HG03565 (cell line): ENCODE data around the gene KCNE1.
"Not testable (repeated sequence)": the region's sequence is repeated elsewhere in the genome, so short reads cannot be mapped to it uniquely, and the experiment has no call there.

Source experiments
- ATAC-seq: cut with Tn5 transposase; IDR thresholded peaks from one replicate; pipeline ENCODE4 v1.9.1; 2021; ENCODE audit warnings: mild to moderate bottlenecking, moderate library complexity; ENCODE audit not compliant: unreplicated experiment

The KCNE1 gene

GRCh38 chr21:34514576-34515115 lies 2.6 kb upstream of the KCNE1 start:
- ATAC-seq = no peak

- no peak for ATAC-seq
These were observed 1.2 kb upstream of the KCNE1 start for GRCh38 chr21:34513129-34513675.

- no peak for ATAC-seq
These were observed 829 bp downstream of the KCNE1 start for GRCh38 chr21:34511181-34511580.

- no peak for ATAC-seq
These were observed 1.6 kb downstream of the KCNE1 start for GRCh38 chr21:34510148-34511142.

- no peak for ATAC-seq
These were observed 2.9 kb downstream of the KCNE1 start for GRCh38 chr21:34509151-34509550.

GRCh38 chr21:34504595-34504994 lies 7.4 kb downstream of the KCNE1 start:
- no peak for ATAC-seq

GRCh38 chr21:34502480-34503106 lies 9.4 kb downstream of the KCNE1 start:
- ATAC-seq = no peak

GRCh38 chr21:34501716-34502115 lies 10.3 kb downstream of the KCNE1 start:
- no peak for ATAC-seq

GRCh38 chr21:34500191-34500590 lies 11.8 kb downstream of the KCNE1 start:
- no peak for ATAC-seq

- ATAC-seq = no peak
These were observed 12.9 kb downstream of the KCNE1 start for GRCh38 chr21:34499116-34499515.

- no peak for ATAC-seq
These were observed 13.4 kb downstream of the KCNE1 start for GRCh38 chr21:34498623-34499022.

- not testable (repeated sequence) for ATAC-seq
These were observed 28.2 kb downstream of the KCNE1 start for GRCh38 chr21:34483854-34484253.

GRCh38 chr21:34483435-34483834 lies 28.6 kb downstream of the KCNE1 start:
- not testable (repeated sequence) for ATAC-seq

GRCh38 chr21:34467333-34467732 lies 44.7 kb downstream of the KCNE1 start:
- not testable (repeated sequence) for ATAC-seq

- not testable (repeated sequence) for ATAC-seq
These were observed 52.6 kb downstream of the KCNE1 start for GRCh38 chr21:34459426-34459825.

- ATAC-seq = not testable (repeated sequence)
These were observed 53.7 kb downstream of the KCNE1 start for GRCh38 chr21:34458266-34458665.

- ATAC-seq = not testable (repeated sequence)
These were observed 55.8 kb downstream of the KCNE1 start for GRCh38 chr21:34456180-34456579.

GRCh38 chr21:34455628-34456027 lies 56.4 kb downstream of the KCNE1 start:
- ATAC-seq = not testable (repeated sequence)

GRCh38 chr21:34447018-34447417 lies 65.0 kb downstream of the KCNE1 start:
- not testable (repeated sequence) for ATAC-seq

GRCh38 chr21:34443486-34443885 lies 68.5 kb downstream of the KCNE1 start:
- not testable (repeated sequence) for ATAC-seq

GRCh38 chr21:34429710-34430109 lies 82.3 kb downstream of the KCNE1 start:
- not testable (repeated sequence) for ATAC-seq
